ENCODE data around the gene NRARP.
A peak's percentile ranks its signal among the peaks of the same experiment; 100 is the strongest.

The NRARP gene

GRCh38 chr9:137255448-137256114 is 46.5 kb downstream of the NRARP start:
- no peak for DNase-seq

GRCh38 chr9:137254624-137255447 is 47.2 kb downstream of the NRARP start, which contains the start of gene NELFB:
Gene NELFB (plus strand): TSS chr9:137255327.
- DNase-seq, result peak; percentile 82

- DNase-seq, result no peak
These were observed 48.1 kb downstream of the NRARP start for GRCh38 chr9:137253717-137254623.

GRCh38 chr9:137252555-137253506 is 49.2 kb downstream of the NRARP start:
- DNase-seq, result no peak

- DNase-seq, result no peak
These were observed 50.4 kb downstream of the NRARP start for GRCh38 chr9:137251490-137252268.

GRCh38 chr9:137251194-137251461 is 50.9 kb downstream of the NRARP start, which contains the start of gene STPG3:
Gene STPG3 (plus strand): TSS chr9:137251286. CDS start chr9:137251287, 1 bp downstream.
- no peak for DNase-seq

- DNase-seq, result no peak
These were observed 51.5 kb downstream of the NRARP start for GRCh38 chr9:137250329-137251193.

All from MV-4-11 (cell line).